Measurements from ENCODE around the gene HUS1B.
"Not testable (repeated sequence)": the region's sequence is repeated elsewhere in the genome, so short reads cannot be mapped to it uniquely, and the experiment has no call there.

HUS1B gene

DNA sequence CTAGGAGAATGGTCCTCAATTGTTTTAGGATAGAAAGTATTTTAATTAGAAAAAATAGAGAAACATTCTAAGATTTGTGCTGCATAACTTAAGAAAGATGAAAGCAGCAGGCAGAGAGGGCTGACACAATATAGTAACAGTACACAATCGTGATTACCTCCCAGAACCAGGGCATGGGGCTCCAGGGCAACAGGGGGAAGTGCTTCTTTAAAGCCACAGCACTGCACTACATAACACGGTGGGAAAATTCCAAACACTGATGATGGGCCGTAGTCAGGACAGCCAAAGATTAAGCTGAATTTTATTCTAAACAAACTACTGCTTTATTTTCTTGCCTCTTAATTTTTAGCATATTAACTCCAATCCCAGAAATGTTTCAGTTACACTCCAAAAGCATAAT is 21.6 kb upstream of the HUS1B start:
- DNase-seq, result no peak

DNA sequence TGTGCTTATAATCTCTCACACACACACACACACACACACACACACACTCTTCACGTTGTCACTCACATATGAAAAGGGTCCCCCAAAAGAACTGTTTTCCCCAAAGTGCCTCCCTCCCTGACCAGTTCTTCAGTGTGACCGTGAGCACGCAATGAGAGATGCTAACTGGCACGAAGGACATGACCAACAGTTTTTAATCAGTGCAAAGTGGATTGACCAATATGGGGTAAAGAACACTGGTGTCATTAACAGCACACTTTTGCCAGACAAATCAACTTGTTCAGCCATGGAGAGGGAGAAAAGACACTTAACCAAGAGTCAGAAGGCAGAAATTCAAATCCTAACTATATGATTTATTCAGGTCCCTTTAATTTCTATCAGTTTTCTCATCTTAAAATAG is 21.0 kb upstream of the HUS1B start:
- DNase-seq, result no peak

DNA sequence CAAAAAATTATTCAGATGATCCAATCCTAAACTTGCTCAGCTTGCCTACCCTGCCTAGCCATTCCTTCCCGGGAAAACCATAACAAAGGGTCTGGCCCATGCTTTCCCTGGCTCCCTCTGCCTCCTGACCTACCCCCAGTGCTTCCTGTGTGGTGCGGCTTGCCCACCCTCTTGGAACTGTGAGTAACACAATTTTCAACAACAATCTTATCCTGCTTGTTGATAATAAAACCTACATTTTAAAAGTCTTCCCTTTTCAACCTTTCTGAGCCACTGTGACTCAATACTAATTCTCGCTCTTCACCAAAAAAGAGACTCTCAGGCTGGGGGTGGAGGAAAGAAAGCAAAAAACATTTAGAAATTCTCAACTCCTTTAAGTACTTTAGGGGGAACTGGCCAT is 18.1 kb upstream of the HUS1B start:
- DNase-seq, result no peak

DNA sequence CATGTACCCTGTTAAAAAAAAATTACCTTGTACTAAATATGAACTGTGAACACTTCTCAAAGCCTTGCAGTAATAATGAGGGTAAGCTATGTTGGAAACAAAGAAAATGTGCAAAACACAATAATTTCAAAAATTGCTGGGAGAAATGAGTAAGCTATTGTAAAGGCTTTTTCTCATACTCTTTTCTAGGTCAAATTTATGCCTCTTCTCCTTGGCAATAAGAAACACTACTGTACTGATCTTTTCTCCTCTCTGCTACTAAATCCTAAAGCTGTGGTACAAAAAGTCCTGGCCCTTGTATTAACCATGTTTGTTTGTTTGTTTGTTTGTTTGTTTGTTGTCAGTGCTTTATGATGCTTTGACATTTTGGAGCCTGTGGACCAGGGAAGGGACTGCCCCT is 17.5 kb upstream of the HUS1B start:
- no peak for DNase-seq

DNA sequence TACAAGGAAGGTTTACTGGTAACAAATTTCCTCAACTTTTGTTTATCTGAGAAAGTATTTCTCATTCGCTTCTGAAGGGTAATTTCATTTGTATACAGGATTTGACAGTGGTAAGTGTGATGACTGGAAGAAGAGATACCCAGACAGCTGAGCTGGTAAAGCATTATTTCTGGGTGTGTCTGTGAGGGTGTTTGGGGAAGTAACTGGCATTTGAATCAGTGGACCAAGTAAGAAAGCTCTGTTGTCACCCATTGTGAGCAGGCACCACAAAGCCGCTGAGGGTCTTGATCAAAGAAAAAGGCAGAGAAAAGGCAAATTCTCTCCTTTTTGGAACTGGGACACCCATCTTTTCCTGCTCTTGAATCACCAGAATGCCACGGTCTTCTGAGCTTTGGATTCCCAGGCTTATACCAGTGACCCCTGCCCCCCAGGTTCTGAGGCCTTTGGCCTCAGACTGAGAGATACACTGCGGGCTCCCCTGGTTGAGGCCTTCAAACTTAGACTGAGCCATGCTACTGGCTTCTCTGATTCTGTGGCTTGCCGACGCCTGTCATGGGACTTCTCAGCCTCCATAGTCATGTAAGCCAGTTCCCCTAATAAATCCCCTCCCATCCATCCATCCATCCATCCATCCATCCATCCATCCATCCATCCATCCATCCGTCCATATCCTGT is 10.5 kb upstream of the HUS1B start:
- no peak for DNase-seq

DNA sequence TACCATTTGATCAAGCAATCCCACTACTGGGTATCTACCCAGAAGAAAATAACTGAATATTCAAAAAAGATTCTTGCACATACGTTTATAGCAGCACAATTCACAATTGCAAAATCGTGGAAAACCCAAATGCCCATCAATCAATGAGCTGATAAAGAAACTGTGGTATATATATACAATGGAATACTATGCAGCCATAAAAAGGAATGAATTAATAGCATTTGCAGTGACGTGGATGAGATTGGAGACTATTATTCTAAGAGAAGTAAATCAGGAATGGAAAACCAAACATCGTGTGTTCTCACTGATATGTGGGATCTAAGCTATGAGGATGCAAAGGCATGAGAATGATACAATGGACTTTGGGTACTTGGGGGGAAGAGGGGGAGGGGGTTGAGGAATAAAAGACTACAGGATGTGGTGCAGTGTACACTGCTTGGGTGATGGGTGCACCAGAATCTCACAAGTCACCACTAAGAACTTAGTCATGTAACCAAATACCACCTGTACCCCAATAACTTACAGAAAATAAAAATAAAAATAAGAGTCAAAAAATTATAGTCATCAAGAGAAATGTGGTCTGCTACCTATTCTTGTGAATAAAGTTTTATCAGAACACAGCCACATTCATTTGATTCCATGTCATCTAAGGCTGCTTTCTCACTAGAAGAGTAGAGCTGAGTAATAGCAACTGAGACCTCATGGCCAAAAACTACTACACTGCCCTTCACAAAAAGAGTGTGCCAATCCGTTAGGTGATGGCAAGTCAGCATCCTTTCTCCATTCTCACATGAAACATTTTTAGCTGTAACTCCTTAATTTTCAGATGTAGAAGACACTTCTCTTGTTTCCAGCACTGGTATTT is 8.7 kb upstream of the HUS1B start:
- no peak for DNase-seq

DNA sequence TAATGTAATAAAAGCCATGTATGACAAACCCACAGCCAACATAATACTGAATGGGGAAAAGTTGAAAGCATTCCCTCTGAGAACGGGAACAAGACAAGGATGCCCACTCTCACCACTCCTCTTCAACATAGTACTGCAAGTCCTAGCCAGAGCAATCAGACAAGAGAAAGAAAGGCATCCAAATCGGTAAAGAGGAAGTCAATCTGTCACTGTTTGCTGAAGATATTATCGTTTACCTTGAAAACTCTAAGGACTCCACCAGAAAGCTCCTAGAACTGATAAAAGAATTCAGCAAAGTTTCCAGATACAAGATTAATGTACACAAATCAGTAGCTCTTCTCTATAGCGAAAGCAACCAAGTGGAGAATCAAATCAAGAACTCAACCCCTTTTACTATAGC is 6.9 kb upstream of the HUS1B start:
- DNase-seq, result not testable (repeated sequence)

DNA sequence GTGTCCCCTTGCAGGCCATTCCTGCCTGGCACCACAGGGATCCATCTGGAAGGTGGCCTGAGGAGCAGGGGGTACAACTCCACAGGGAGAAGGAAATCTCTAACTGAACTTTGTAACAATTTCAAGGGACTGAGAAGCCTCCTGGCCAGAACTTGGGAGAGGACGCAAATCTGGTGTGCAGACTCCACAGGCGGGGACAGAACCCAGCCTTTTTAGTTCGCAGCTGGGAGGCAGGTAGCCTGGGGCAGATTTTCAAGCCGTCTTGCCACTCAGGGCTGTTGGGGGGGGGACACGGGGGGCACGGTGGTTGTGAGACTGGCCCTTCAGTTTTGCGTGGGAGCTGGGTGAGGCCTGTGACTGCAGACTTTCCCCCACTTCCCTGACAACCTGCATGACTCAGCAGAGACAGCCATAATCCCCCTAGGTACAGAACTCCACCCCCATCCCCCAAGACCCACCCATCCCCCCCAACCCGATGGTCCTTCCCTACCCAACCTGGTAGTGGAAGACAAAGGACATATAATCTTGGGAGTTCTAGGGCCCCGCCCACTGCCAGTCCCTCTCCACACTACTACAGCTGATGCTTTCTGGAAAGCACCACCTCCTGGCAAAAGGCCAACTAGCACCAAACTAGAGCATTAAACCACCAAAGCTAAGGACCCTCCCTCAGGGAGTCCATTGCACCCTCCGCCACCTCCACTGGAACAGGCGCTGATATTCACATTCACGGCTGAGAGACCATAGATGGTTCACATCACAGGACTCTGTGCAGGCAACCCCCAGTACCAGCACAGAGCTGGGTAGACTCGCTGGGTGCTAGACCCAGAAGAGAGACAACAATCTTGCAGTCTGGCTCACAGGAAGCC is 3.0 kb upstream of the HUS1B start:
- no peak for DNase-seq

DNA sequence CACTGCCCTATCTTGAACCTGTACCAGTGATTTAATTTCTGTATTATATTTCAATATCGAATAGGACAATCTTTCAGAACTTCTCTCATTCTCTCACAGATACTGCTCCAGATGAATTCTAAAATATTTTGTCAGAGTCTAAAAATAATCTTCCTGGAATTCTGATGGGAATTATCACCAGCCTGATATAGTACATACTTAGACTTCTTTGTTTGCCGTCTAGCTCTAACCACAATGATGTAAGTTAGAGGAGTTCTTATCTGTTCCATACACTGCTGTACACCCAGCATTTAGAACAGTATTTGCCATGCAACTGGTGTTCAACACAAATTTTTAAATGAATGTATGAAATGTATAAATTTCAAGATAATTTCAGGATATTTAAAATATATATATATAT is 1.3 kb upstream of the HUS1B start:
- DNase-seq, result no peak

DNA sequence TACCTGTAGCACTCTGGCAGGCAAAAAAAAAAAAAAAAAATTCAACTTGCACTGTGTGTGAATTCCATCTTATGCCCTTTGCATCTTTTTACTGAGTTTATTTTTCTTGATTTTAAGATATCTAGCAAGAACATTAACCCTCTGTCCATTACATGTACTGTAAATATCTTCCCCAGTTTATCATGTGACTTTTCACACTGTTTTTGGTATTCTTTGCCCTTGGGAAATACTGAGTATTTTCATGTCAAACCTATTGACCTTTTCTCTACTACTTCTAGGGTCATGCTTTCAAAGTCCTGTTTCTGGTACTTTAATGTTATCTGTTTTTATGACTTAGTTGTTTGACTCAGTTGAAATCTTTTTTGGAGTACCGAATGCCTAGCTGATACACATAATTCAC is 843 bp upstream of the HUS1B start:
- no peak for DNase-seq

DNA sequence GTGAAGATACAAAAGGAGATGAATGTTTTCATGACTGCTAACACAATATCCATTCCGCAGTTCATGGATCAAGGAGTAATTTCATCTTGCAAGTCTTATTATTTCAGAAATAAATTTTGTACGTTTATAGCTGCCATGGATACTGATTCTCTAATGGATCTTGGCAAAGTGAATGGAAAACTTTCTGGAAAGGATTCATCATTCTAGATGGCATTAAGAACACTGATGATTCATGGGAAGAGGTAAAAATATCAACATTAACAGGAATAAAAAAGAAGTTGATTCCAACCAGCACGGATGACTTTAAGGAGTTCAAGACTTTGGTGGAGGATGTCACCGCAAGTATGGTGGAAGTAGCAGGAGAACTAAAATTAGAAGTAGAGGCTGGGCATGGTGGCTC is 2.8 kb downstream of the HUS1B start:
- DNase-seq, result no peak

DNA sequence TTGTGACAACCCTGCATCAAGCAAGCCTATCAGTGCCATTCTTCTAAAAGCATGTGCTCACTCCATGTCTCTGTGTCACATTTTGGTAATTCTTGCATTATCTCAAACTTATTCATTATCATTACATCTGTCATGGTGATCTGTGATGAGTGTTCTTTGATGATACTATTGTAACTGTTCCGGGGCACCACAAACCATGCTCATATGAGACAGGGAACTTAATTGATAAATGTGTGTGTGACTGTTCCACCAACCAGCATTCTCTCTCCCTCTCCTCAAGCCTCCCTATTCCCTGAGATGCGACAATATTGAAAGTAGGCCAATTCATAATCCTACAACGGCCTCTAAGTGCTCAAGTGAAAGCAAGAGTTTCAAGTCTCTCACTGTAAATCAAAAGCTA is 4.0 kb downstream of the HUS1B start:
- no peak for DNase-seq

DNA sequence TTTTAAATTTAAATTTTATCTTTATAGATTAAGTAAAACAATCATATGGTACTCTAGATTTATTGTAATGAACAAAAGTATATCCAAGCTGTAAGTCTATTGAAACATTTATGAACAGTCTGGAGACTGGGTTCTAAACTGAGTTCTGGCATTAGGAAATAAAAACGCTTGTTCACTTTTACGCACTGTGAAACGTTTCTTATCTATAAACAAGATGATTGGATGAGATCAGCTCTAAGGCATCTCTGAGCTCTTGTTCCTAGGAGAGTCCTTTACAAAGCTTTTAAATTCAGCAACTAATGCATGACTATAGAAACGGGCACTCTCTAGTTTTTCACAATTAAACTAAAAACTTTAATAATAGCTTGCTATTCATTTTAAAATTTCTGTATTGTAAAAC is 6.8 kb downstream of the HUS1B start:
- DNase-seq, result no peak

DNA sequence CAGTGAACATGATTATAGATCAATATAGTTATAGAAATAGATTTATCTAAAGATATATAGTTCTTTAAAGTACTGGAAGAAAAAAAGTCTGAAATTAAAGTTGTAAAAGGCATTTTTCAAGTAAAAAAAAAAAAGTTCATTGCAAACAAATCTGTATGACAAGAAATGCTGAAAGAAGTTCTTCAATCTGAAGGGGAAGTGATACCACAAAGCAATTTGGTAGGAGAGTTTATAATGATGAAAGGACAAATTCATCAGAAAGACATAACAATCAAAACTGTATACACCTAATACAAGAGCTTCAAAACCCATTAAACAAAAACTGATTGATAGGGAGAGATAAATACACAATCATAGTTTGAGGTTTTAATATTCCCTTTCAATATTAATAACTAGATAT is 14.1 kb downstream of the HUS1B start:
- DNase-seq, result no peak

DNA sequence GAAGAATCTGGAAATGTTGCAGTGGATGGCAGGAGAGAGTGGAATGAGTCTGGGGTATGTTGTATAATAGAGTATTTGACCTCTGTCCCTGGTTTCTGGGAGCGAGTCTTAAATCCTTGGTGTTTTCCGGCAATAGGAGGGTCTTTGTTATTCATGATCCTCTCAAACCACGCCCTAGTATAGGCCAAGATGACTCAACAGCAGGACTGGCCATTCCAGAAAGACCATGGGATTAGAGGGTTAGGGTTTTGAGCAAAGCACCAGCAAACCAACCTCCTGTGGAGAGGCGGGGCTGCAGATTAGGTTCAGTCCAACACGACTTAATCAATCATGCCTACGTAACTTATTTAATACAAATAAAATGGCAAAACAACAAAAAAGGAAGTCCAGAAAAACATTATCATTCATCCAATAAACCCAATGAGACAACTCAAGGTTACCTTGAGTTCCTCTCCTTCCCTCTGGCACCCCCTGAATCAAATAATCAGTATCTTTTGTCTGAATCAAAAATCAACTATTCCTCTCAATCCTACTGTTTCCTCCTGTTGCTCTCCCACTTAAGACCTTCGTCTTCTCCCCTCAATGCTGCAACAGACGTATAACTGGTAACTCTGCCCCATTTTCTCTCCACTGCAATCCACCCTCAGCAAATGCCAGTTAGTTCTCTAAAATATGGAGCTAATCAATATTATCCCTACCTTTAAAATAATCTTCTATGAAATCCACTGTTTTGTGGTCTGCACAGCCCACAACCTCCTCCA is 15.5 kb downstream of the HUS1B start:
- no peak for DNase-seq

DNA sequence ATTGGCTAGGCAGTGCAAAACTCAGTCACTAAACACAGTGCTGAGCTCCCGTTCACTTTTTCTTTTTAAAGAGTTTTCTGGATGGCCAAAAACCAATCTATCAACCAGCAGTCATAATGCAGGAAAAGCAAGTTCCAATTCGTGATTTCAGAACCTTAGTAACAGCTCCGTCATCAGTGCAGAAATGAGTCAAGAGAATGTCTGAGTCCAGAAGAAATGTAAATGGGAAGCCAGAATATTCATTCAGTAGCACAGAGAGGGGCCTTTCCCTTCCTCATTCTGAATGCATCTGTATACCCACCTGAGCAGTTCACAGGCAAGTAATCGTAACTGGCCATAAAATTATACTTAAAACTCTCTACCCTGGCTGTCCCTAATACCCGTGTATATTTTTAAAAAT is 20.4 kb downstream of the HUS1B start:
- DNase-seq, result no peak

DNA sequence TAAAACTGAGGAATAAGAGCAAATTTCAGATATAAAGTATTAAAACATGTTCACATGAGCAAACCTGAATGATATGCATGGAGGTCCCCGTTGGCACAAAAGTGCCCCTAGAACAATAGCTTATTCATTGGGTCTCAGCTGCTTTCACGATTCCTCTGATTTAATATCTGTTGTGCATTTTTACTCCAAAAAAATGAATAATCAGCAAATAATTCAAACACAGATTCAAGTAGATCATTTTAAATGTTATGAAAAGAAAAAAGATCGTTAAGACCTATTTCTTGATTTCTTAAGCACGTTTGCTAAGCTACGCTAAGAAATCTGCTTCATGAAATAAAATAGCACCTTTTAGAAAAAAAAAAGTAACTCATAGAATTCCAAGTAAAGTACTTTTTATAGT is 21.7 kb downstream of the HUS1B start:
- no peak for DNase-seq

DNA sequence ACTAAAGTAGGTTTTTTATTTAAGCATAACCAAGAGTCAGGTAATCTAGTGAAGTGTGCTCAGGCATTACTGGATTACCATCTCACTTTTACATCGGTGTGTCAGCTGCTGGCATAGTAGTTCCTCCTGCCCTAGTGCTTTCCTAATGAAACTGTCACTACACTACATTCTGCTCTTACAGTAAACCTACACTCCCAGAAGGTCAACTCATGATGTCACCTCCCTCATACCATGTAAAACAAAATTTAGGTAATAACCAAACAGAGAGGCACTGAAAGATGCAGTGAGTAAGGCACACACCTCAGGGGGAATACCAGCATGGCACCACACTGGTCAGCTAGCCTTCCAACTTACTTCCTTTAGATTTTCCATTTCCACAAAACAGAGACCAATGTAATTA is 23.3 kb downstream of the HUS1B start:
- no peak for DNase-seq

DNA sequence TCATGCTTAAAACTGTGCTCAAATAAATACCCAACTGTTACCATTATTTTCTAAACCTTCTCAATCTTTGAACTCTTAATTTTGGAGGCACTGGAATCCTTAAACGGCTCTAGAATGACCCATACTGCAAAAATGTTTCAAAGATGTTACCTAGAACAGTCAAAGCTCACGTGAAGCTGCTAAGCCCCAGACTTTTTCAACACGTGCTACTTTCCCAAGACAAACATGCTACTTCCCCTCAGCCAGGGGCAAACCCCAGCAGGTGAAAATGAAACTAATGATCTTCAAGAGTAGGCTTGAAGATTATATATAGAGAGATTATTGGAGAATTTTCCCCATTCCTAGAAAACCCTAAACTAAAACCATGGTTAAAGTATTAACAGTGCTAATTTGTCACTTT is 28.1 kb downstream of the HUS1B start:
- no peak for DNase-seq

DNA sequence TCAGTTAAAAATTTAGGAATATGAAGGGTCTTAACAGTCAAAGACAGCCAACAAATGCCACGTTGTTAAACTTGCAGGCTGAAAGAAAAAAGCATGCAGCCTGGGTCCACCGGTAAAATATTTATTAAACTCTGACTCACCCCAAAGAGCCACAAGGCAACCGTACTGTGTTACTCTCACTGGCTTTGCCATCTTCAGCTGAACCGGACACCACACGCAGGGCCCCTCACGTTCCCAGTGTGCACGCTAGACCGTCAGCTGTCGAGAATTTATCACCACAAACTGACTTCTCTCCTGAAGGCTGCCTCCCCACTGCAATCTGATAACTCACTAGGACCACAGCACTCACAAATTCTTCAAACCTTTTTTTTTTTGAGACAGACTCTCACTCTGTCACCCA is 30.7 kb downstream of the HUS1B start:
- no peak for DNase-seq

DNA sequence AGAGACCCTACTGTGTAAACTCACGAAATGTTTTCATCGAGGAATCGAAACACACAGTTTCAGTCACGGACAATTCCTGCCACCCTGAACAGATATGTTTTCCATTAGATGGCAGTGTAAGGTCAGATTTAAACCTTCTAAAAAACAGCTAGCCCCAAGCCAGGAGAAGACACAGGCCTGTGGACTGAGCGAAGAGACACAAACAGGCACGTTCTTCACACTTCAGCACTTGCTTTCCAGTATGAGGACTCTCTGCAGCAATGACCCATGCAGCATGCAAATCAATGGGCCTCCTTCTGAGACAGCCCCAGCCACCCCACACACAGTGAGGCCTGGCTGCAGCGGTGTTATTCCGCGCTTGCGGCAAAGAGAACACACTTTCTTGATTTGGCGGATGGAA is 31.9 kb downstream of the HUS1B start:
- peak in 1 of 2 experiments; percentile 17 for DNase-seq

DNA sequence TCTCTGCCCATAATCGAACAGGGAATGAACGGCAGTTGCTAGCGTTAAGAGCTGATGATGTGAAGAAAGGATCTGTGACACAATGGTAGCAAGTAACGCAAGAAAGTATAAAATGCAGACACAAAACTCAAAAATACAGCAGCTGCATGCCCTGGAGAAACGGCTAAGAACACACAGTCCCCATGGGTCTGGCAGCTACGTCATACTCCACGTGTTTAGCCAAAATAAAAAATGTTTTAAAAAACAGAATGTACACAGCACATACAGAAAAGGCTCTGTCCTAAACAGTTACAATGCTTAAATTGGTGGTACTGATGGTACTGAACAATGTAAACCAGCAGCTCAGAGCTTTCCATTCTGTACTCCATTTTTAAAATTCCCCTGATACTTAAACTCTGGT is 34.4 kb downstream of the HUS1B start:
- DNase-seq, result no peak

DNA sequence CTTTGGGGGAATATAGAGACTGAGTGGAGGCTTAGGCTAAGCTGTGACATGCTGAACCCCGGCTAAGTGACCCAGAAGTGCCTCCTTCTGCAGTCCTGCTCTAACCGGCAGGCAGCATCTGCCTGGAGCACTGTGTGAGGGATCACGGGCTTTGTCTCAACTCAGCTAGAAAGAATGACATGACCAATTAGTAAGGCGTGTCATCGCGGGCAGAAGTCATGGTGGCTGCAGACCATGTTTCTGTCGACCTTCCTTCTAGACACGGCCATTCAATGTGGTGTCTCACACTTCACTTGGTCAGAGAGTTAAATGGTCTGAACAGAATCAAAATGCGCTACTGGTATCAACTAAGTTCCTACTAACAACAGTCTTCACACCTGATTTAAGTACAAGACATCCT is 35.0 kb downstream of the HUS1B start:
- DNase-seq, result no peak

Measured in NCI-H526 (cell line).